Measurements from ENCODE around the gene DYDC2. TPM values are rescaled to one million over a fixed set of nuclear protein-coding genes. Genes with fewer than 3 reads are reported as not detected.

DYDC2 gene
- total RNA-seq, 2 donors from 2014 or later: 1.9 to 5.3 TPM

GRCh38 chr10:80411267-80411668 lies 54.7 kb downstream of the DYDC2 start:
- H3K27me3 ChIP-seq (ENCODE audit: control insufficient read depth, insufficient read depth, low read length, poor library complexity, severe bottlenecking): no peaks in the 10 kb centered on the region
- Mint-ChIP-seq H3K36me3 (ENCODE audit: low read depth) (no peaks in the 10 kb centered on the region), H3K4me1 (peaks cover 67% of the 10 kb centered on the region), H3K4me3 (no peak overlapping the region), H3K27ac (no peak overlapping the region), H3K27me3 (ENCODE audit: insufficient read depth) (peaks cover 4% of the 10 kb centered on the region), H3K9me3 (no peaks in the 10 kb centered on the region)
- no peaks in the 10 kb centered on the region for H3K9me3 ChIP-seq (ENCODE audit: control insufficient read depth, low read length)
- H3K36me3 ChIP-seq (ENCODE audit: control insufficient read depth, insufficient read depth, low read length): peaks cover 7% of the 10 kb centered on the region
- peaks cover 24% of the 10 kb centered on the region for H3K4me1 ChIP-seq (ENCODE audit: control insufficient read depth, insufficient read depth, low read length)
- no peak for DNase-seq
- H3K9ac ChIP-seq (ENCODE audit: extremely low read depth, low read length, poor library complexity, severe bottlenecking): no peak overlapping the region
- WGBS, 2 experiments (ENCODE audit: insufficient coverage in 1 of 2, insufficient read length in 1 of 2): 97 to 100% methylated on average over 2 of the region's 2 CpGs
- no peak overlapping the region for H3K4me3 ChIP-seq (ENCODE audit: low read length)
- TF ChIP-seq CTCF (conservative IDR thresholded peaks at IDR 0.05): no peak
- H3K27ac ChIP-seq (ENCODE audit: low read depth, low read length): no peak overlapping the region

DNA sequence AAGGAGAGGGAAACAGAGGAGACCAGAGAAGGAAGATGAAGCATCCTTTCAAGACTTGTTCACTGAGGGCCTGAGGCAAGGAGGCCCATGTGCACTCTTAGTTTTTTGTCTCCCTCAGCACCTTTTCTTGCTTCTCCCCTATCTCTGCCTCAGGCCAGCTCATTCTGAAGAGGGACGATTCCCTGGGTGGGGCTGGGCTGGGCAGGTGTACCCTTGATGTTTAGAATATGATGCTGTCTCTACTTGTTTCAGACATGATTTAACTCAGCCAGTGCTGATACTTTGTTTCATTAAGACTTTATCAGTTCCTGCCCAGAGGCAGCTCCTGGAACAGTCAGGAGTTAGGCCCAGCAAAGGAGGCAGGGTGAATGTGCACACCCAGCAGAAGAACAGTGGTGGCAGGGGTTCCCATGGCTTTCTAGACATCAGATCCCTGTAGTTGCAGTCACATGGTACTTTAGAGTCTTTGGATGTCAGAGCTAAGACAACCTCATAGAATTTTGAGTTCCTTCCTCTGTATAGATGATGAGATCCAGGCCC lies 55.2 kb downstream of the DYDC2 start:
- Histone ChIP-seq H3K4me1 (ENCODE audit: control insufficient read depth, insufficient read depth, low read length) (peaks cover 29% of the 10 kb centered on the region), H3K9me3 (ENCODE audit: control insufficient read depth, low read length) (no peaks in the 10 kb centered on the region), H3K27ac (ENCODE audit: low read depth, low read length) (no peak overlapping the region), H3K36me3 (ENCODE audit: control insufficient read depth, insufficient read depth, low read length) (peaks cover 7% of the 10 kb centered on the region), H3K27me3 (ENCODE audit: control insufficient read depth, insufficient read depth, low read length, poor library complexity, severe bottlenecking) (no peaks in the 10 kb centered on the region), H3K4me3 (ENCODE audit: low read length) (no peak overlapping the region), H3K9ac (ENCODE audit: extremely low read depth, low read length, poor library complexity, severe bottlenecking) (no peak overlapping the region)
- H3K36me3 Mint-ChIP-seq (ENCODE audit: low read depth): no peaks in the 10 kb centered on the region
- peaks cover 4% of the 10 kb centered on the region for H3K27me3 Mint-ChIP-seq (ENCODE audit: insufficient read depth)
- DNase-seq: no peak
- WGBS, 2 experiments (ENCODE audit: insufficient coverage in 1 of 2, insufficient read length in 1 of 2): 85% methylated on average over 1 of the region's 1 CpG; no CpG with 5 or more reads in 1 of the 2 experiments
- no peak overlapping the region for H3K27ac Mint-ChIP-seq
- H3K4me3 Mint-ChIP-seq: no peak overlapping the region
- no peak for TF ChIP-seq CTCF (conservative IDR thresholded peaks at IDR 0.05)
- no peaks in the 10 kb centered on the region for H3K9me3 Mint-ChIP-seq
- H3K4me1 Mint-ChIP-seq: peaks cover 72% of the 10 kb centered on the region

DNA sequence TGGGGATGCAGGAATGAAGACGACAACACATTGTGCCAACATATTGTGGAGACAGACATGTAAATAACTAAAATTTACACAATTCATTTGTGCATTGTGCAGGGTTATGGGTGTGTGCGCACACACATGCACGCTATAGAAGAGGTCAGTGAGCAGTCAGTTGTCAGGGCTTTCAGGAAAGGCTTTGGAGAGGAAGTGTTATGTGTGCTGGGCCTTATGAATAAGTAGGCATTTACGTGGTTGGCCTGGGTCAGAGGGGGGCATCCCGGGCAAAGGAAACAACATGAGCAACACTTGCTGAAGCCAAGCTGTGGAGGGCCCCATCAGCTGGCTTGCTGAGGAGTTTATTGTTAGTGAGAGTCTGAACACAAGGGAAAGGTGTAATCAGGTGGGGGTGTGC lies 55.9 kb downstream of the DYDC2 start:
- no peak overlapping the region for H3K4me3 ChIP-seq (ENCODE audit: low read length)
- no peak overlapping the region for H3K4me3 Mint-ChIP-seq

More for the DNA sequence above, 55.9 kb downstream of the DYDC2 start:
- TF ChIP-seq CTCF (conservative IDR thresholded peaks at IDR 0.05): no peak
- Mint-ChIP-seq H3K36me3 (ENCODE audit: low read depth) (no peaks in the 10 kb centered on the region), H3K27me3 (ENCODE audit: insufficient read depth) (peaks cover 2% of the 10 kb centered on the region), H3K9me3 (no peaks in the 10 kb centered on the region), H3K27ac (no peak overlapping the region), H3K4me1 (peaks cover 78% of the 10 kb centered on the region)
- Histone ChIP-seq H3K36me3 (ENCODE audit: control insufficient read depth, insufficient read depth, low read length) (peaks cover 7% of the 10 kb centered on the region), H3K4me1 (ENCODE audit: control insufficient read depth, insufficient read depth, low read length) (peaks cover 31% of the 10 kb centered on the region), H3K27ac (ENCODE audit: low read depth, low read length) (no peak overlapping the region), H3K27me3 (ENCODE audit: control insufficient read depth, insufficient read depth, low read length, poor library complexity, severe bottlenecking) (no peaks in the 10 kb centered on the region), H3K9ac (ENCODE audit: extremely low read depth, low read length, poor library complexity, severe bottlenecking) (no peak overlapping the region), H3K9me3 (ENCODE audit: control insufficient read depth, low read length) (no peaks in the 10 kb centered on the region)
- 91 to 97% methylated on average over 5 of the region's 5 CpGs for WGBS, 2 experiments (ENCODE audit: insufficient coverage in 1 of 2, insufficient read length in 1 of 2)
- DNase-seq: no peak
